ENCODE results near the gene MORC2. TPM values are rescaled to one million over a fixed set of nuclear protein-coding genes. Genes with fewer than 3 reads are reported as not detected.

Gene MORC2
- total RNA-seq, 1 experiment from 2014 or later: 12.0 TPM

GRCh38 chr22:30930228-30930627, 38.3 kb downstream of the MORC2 start:
- Histone ChIP-seq H3K9ac (ENCODE audit: low read length) (no peak overlapping the region), H3K36me3 (ENCODE audit: low read depth, low read length) (peaks cover 3% of the 10 kb centered on the region; the same call in 1 of the 2 replicates), H3K4me3 (ENCODE audit: low read length) (no peak overlapping the region), H3K4me2 (ENCODE audit: low read length) (no peak overlapping the region), H3K4me1 (ENCODE audit: insufficient read depth, low read length) (no peaks in the 10 kb centered on the region), H3K27me3 (ENCODE audit: low read length) (no peaks in the 10 kb centered on the region), H3K9me3 (ENCODE audit: low read length) (no peaks in the 10 kb centered on the region), H3K9me2 (replicated peaks; ENCODE audit: low read length) (no peaks in the 10 kb centered on the region), H3F3A (ENCODE audit: low read length, unreplicated experiment) (no peaks in the 10 kb centered on the region), H4K20me1 (ENCODE audit: low read length) (no peaks in the 10 kb centered on the region), H2AFZ (ENCODE audit: low read length) (no peak overlapping the region), H3K27ac (ENCODE audit: low read length) (no peak overlapping the region), H3K79me2 (ENCODE audit: low read length) (no peaks in the 10 kb centered on the region)
- intact Hi-C loops (cut with micrococcal nuclease): no loop called here
- CTCF ChIA-PET: no interaction called here
- POLR2A ChIA-PET (ENCODE audit: unreplicated experiment): no interaction called here
- TF ChIP-seq EZH2 (IDR thresholded peaks at IDR 0.05; ENCODE audit: low read length, unreplicated experiment) (no peak), CTCF (conservative IDR thresholded peaks at IDR 0.05; ENCODE audit: low read depth, low read length) (no peak), EZH2phosphoT487 (IDR thresholded peaks at IDR 0.05; ENCODE audit: borderline replicate concordance, low read length) (no peak)
- no peak for ATAC-seq
- no TSS peak for BruUV-seq (replicated peaks)
- no peak for DNase-seq

- H3K4me2 ChIP-seq (ENCODE audit: low read length): no peak overlapping the region
- H3K79me2 ChIP-seq (ENCODE audit: low read length): no peaks in the 10 kb centered on the region
- no peak overlapping the region for H3K27ac ChIP-seq (ENCODE audit: low read length)
- no peak overlapping the region for H2AFZ ChIP-seq (ENCODE audit: low read length)
- DNase-seq: no peak
- no peaks in the 10 kb centered on the region for H3K27me3 ChIP-seq (ENCODE audit: low read length)
- no peak for ATAC-seq
- H4K20me1 ChIP-seq (ENCODE audit: low read length): no peaks in the 10 kb centered on the region
- no TSS peak for BruUV-seq (replicated peaks)
- H3K9me2 ChIP-seq (replicated peaks; ENCODE audit: low read length): no peaks in the 10 kb centered on the region
- H3K4me1 ChIP-seq (ENCODE audit: insufficient read depth, low read length): no peaks in the 10 kb centered on the region
- no peak overlapping the region for H3K9ac ChIP-seq (ENCODE audit: low read length)
- no peaks in the 10 kb centered on the region for H3K9me3 ChIP-seq (ENCODE audit: low read length)
- CTCF ChIA-PET: no interaction called here
- no peaks in the 10 kb centered on the region for H3F3A ChIP-seq (ENCODE audit: low read length, unreplicated experiment)
- H3K4me3 ChIP-seq (ENCODE audit: low read length): no peak overlapping the region
- TF ChIP-seq EZH2 (IDR thresholded peaks at IDR 0.05; ENCODE audit: low read length, unreplicated experiment) (no peak), EZH2phosphoT487 (IDR thresholded peaks at IDR 0.05; ENCODE audit: borderline replicate concordance, low read length) (no peak), CTCF (conservative IDR thresholded peaks at IDR 0.05; ENCODE audit: low read depth, low read length) (no peak)
- H3K36me3 ChIP-seq (ENCODE audit: low read depth, low read length): 0 out of 2 replicates have a peak, but pooled peaks cover 3% of the 10 kb centered on the region
- POLR2A ChIA-PET (ENCODE audit: unreplicated experiment): no interaction called here
- intact Hi-C loops (cut with micrococcal nuclease): no loop called here
Observed at GRCh38 chr22:30928401-30928800, 40.2 kb downstream of the MORC2 start.

GRCh38 chr22:30927806-30928205, 40.8 kb downstream of the MORC2 start:
- POLR2A ChIA-PET (ENCODE audit: unreplicated experiment): no interaction called here
- Histone ChIP-seq H3K4me3 (ENCODE audit: low read length) (no peak overlapping the region), H3K9ac (ENCODE audit: low read length) (no peak overlapping the region), H3K36me3 (ENCODE audit: low read depth, low read length) (0 out of 2 replicates have a peak, but pooled peaks cover 3% of the 10 kb centered on the region), H3K9me3 (ENCODE audit: low read length) (no peaks in the 10 kb centered on the region), H3F3A (ENCODE audit: low read length, unreplicated experiment) (no peaks in the 10 kb centered on the region), H3K27me3 (ENCODE audit: low read length) (no peaks in the 10 kb centered on the region), H3K4me2 (ENCODE audit: low read length) (no peak overlapping the region), H2AFZ (ENCODE audit: low read length) (no peak overlapping the region), H3K79me2 (ENCODE audit: low read length) (no peaks in the 10 kb centered on the region), H3K4me1 (ENCODE audit: insufficient read depth, low read length) (no peaks in the 10 kb centered on the region), H3K27ac (ENCODE audit: low read length) (no peak overlapping the region), H3K9me2 (replicated peaks; ENCODE audit: low read length) (no peaks in the 10 kb centered on the region), H4K20me1 (ENCODE audit: low read length) (no peaks in the 10 kb centered on the region)
- DNase-seq (no peak), ATAC-seq (no peak)
- intact Hi-C loops (cut with micrococcal nuclease): no loop called here
- TF ChIP-seq EZH2 (IDR thresholded peaks at IDR 0.05; ENCODE audit: low read length, unreplicated experiment) (no peak), CTCF (conservative IDR thresholded peaks at IDR 0.05; ENCODE audit: low read depth, low read length) (no peak)
- no TSS peak for BruUV-seq (replicated peaks)
- CTCF ChIA-PET: no interaction called here
